ENCODE results near the gene CLIC5.

CLIC5 gene

DNA sequence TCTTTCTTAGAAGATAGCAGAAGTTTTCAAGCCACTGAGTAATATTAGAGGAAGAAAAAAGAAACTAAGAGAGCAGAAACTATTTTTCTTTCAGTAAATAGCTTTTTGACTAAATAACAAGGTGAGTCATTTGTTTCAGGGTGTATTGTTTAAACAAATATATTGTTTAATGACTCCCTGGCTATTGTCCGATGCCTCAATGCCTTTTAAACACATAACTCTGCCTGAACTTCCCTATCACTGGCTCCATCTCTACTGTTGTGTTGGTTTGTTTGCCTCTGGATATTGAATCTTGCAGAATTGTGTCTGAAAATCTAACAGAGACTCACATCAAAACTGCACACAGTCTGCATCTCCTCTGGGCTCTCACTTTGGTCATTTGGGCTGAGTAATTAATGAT, 19.6 kb upstream of the CLIC5 start:
- Histone ChIP-seq H3K4me1 (ENCODE audit: control insufficient read depth, insufficient read depth, low read length) (no peaks in the 10 kb centered on the region), H3K9me3 (ENCODE audit: control insufficient read depth, low read length) (no peaks in the 10 kb centered on the region), H3K36me3 (ENCODE audit: control insufficient read depth, insufficient read depth, low read length) (no peaks in the 10 kb centered on the region), H3K4me3 (ENCODE audit: insufficient read depth, low read depth, low read length) (no peak overlapping the region), H3K27me3 (ENCODE audit: control insufficient read depth, insufficient read depth, low read length, poor library complexity, severe bottlenecking) (no peaks in the 10 kb centered on the region), H3K27ac (ENCODE audit: insufficient read depth, low read depth, low read length, poor library complexity, severe bottlenecking) (no peak overlapping the region)
- 91% methylated on average over 1 of the region's 1 CpG; no CpG with 5 or more reads in 1 of the 2 experiments for WGBS, 2 experiments

DNA sequence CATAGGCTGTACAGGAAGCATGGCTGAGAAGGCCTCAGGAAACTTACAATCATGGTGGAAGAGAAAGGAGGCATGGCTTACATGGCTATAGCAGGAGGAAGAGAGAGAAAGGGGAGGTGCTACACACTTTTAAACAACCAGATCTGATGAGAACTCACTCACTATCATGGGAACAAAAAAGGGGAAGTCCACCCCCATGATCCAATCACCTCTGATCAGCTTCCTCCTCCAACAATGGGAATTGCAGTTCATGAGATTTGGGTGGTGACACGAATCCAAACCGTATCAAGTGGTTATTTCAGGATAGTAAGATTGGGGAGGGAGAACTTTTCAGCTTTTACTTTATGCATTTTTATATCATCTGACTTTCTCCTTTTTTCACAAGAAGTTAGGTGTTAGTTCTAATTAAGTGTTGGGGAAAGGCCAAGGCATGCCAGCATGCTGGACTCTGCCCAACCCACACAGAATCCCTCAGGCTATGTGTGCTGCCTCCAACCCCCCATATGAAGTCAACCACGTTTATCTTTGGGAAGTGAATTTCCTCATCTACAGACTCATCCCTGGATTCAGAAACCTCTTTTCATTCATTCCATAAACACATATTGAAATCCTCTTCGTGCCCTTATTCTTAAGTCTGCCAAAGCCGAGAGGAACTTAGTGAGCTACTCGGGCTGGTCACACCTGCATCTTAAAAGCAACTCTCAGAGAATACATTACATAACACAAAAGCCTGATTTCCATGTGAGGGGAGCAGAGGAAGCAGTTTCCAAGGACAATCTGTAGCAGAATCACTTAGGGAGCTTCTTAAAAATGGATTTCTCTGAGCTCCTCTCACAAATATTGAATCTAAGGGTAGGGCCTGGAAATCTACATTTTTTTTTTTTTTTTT, 16.7 kb upstream of the CLIC5 start:
- Histone ChIP-seq H3K27ac (ENCODE audit: insufficient read depth, low read depth, low read length, poor library complexity, severe bottlenecking) (no peak overlapping the region), H3K4me3 (ENCODE audit: insufficient read depth, low read depth, low read length) (no peak overlapping the region), H3K4me1 (ENCODE audit: control insufficient read depth, insufficient read depth, low read length) (no peaks in the 10 kb centered on the region), H3K36me3 (ENCODE audit: control insufficient read depth, insufficient read depth, low read length) (no peaks in the 10 kb centered on the region), H3K27me3 (ENCODE audit: control insufficient read depth, insufficient read depth, low read length, poor library complexity, severe bottlenecking) (no peaks in the 10 kb centered on the region), H3K9me3 (ENCODE audit: control insufficient read depth, low read length) (no peaks in the 10 kb centered on the region)
- WGBS, 2 experiments = 57 to 61% methylated on average over 4 of the region's 6 CpGs

DNA sequence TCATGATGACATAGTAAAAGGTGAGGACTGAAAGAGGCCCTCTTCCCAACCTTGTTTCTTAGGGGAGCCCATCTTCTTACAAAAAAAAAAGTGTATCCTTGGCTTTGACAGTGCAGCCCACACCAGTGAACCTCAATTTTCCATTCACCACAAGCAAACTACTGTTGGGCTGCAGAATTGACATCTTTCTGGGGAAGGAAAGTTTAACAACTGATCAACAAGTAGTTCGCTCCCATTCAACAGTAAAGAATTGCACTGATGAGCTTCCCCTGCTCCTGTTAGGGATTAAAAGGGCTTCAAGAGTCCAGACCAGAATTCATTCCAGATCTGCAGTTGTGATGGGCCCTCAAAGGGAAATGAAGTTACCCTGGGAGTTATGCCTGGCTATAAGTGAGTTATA, 13.9 kb upstream of the CLIC5 start:
- Histone ChIP-seq H3K27ac (ENCODE audit: insufficient read depth, low read depth, low read length, poor library complexity, severe bottlenecking) (no peak overlapping the region), H3K9me3 (ENCODE audit: control insufficient read depth, low read length) (no peaks in the 10 kb centered on the region), H3K27me3 (ENCODE audit: control insufficient read depth, insufficient read depth, low read length, poor library complexity, severe bottlenecking) (no peaks in the 10 kb centered on the region), H3K4me3 (ENCODE audit: insufficient read depth, low read depth, low read length) (no peak overlapping the region), H3K4me1 (ENCODE audit: control insufficient read depth, insufficient read depth, low read length) (no peaks in the 10 kb centered on the region), H3K36me3 (ENCODE audit: control insufficient read depth, insufficient read depth, low read length) (no peaks in the 10 kb centered on the region)
- WGBS, 2 experiments = 90 to 100% methylated on average over 1 of the region's 1 CpG

DNA sequence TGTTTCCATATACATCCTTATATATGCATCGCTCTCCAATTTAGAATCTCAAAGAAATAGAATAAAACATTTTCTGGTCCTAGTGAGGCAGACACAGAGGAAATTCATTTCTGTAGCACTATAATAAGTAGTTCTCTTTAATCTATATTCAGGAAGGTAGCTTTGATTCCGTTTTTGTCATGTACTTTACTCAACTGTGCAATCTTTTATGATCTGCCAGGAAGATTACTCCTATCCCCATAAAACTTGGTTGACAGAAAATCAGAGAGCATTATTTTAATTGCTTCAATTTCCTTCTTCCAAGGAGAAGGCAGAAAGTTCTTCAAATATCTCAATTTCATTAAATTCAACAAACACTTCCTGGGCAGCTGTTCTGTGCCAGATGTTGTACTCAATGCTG, 10.6 kb upstream of the CLIC5 start:
- Histone ChIP-seq H3K27me3 (ENCODE audit: control insufficient read depth, insufficient read depth, low read length, poor library complexity, severe bottlenecking) (no peaks in the 10 kb centered on the region), H3K36me3 (ENCODE audit: control insufficient read depth, insufficient read depth, low read length) (no peaks in the 10 kb centered on the region), H3K4me3 (ENCODE audit: insufficient read depth, low read depth, low read length) (no peak overlapping the region), H3K27ac (ENCODE audit: insufficient read depth, low read depth, low read length, poor library complexity, severe bottlenecking) (no peak overlapping the region), H3K4me1 (ENCODE audit: control insufficient read depth, insufficient read depth, low read length) (no peaks in the 10 kb centered on the region), H3K9me3 (ENCODE audit: control insufficient read depth, low read length) (no peaks in the 10 kb centered on the region)
- WGBS, 2 experiments = 97 to 100% methylated on average over 1 to 2 of the region's 2 CpGs

DNA sequence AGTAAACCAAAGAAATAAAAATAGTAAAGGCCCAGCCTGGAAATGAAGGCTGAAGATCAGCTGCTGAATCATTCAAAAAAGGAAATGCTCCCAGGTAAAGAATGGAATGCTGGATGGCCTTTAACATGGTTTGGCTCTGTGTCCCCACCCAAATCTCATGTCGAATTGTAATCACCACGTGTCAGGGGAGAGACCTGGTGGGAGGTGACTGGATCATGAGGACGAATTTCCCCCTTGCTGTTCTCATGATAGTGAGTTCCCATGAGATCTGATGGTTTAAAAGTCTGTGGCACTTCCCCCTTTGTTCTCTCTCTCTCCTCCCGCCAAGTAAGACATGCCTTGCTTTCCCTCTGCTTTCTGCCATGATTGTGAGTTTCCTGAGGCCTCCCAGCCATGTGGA, 9.9 kb upstream of the CLIC5 start:
- H3K27ac ChIP-seq (ENCODE audit: insufficient read depth, low read depth, low read length, poor library complexity, severe bottlenecking) = no peak overlapping the region
- H3K4me1 ChIP-seq (ENCODE audit: control insufficient read depth, insufficient read depth, low read length) = no peaks in the 10 kb centered on the region
- no peak overlapping the region for H3K4me3 ChIP-seq (ENCODE audit: insufficient read depth, low read depth, low read length)
- 77 to 80% methylated on average over 4 of the region's 4 CpGs for WGBS, 2 experiments
- H3K36me3 ChIP-seq (ENCODE audit: control insufficient read depth, insufficient read depth, low read length) = no peaks in the 10 kb centered on the region
- H3K27me3 ChIP-seq (ENCODE audit: control insufficient read depth, insufficient read depth, low read length, poor library complexity, severe bottlenecking) = no peaks in the 10 kb centered on the region
- H3K9me3 ChIP-seq (ENCODE audit: control insufficient read depth, low read length) = no peaks in the 10 kb centered on the region

DNA sequence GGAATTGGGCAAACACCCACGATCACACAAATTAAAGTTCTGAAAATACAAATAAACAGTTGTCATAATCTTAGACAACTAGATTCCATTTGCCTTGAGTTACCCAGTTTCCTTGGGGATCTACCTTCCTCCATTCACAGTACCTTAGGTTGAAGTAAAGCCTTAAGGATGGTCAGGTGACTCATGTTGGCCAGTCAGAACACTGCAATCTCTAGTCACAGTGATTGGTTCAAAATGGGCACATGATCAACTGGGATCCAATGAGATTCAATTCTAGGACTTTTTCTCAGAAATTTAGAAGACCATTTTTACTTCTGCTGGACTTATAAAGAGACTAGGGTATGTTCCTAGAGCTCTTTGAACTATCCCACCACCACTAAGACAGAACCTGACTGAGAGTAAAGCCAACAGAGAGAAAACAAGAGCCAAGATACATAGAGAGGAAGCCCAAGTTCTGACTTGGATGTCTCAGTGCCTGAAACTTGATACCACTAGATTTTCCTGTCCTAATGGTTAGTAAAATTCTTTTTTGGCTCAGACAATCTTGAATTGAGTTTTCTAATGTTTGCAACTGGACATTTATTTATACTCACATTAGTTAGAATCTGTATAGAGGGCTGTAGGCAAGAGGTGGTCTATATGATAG, 8.6 kb upstream of the CLIC5 start:
- Histone ChIP-seq H3K27me3 (ENCODE audit: control insufficient read depth, insufficient read depth, low read length, poor library complexity, severe bottlenecking) (no peaks in the 10 kb centered on the region), H3K36me3 (ENCODE audit: control insufficient read depth, insufficient read depth, low read length) (no peaks in the 10 kb centered on the region), H3K4me3 (ENCODE audit: insufficient read depth, low read depth, low read length) (no peak overlapping the region), H3K9me3 (ENCODE audit: control insufficient read depth, low read length) (no peaks in the 10 kb centered on the region), H3K27ac (ENCODE audit: insufficient read depth, low read depth, low read length, poor library complexity, severe bottlenecking) (no peak overlapping the region), H3K4me1 (ENCODE audit: control insufficient read depth, insufficient read depth, low read length) (no peaks in the 10 kb centered on the region)
- 100% methylated on average over 1 of the region's 1 CpG for WGBS, 2 experiments

DNA sequence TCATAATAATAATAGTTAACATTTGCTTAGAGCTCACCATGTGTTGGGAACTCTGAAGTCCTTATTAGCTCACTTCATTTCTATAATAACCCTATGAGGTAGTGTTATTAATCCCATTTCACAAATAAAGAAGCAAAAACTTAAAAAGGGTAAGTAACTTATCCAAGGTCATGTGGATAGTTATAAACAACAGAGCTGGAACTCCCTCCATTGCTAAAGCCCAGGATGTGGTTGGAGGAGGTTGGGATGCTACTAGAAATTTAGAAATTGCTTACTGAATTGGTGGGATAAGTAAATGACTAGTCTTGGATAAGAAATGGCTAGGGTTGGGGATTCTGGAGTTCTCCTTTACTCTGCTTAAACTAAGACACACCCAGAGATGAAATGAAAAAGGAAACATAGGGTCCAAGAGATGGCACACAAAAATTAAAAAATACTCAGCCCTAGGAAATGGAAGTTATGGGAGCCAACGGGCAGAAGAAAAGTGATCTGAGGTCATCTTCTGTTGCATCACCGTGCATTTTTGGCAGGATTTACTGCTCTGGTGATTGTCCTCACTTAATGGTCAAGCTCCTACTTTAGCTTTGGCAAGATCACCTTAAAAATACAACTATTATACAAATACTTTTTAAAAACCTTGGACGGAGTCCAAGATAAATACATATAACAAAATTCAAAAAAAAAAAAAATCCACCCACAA, 7.7 kb upstream of the CLIC5 start:
- no peak overlapping the region for H3K27ac ChIP-seq (ENCODE audit: insufficient read depth, low read depth, low read length, poor library complexity, severe bottlenecking)
- no peaks in the 10 kb centered on the region for H3K27me3 ChIP-seq (ENCODE audit: control insufficient read depth, insufficient read depth, low read length, poor library complexity, severe bottlenecking)
- no peak overlapping the region for H3K4me3 ChIP-seq (ENCODE audit: insufficient read depth, low read depth, low read length)
- 91 to 93% methylated on average over 3 of the region's 3 CpGs for WGBS, 2 experiments
- no peaks in the 10 kb centered on the region for H3K4me1 ChIP-seq (ENCODE audit: control insufficient read depth, insufficient read depth, low read length)
- H3K36me3 ChIP-seq (ENCODE audit: control insufficient read depth, insufficient read depth, low read length) = no peaks in the 10 kb centered on the region
- no peaks in the 10 kb centered on the region for H3K9me3 ChIP-seq (ENCODE audit: control insufficient read depth, low read length)

DNA sequence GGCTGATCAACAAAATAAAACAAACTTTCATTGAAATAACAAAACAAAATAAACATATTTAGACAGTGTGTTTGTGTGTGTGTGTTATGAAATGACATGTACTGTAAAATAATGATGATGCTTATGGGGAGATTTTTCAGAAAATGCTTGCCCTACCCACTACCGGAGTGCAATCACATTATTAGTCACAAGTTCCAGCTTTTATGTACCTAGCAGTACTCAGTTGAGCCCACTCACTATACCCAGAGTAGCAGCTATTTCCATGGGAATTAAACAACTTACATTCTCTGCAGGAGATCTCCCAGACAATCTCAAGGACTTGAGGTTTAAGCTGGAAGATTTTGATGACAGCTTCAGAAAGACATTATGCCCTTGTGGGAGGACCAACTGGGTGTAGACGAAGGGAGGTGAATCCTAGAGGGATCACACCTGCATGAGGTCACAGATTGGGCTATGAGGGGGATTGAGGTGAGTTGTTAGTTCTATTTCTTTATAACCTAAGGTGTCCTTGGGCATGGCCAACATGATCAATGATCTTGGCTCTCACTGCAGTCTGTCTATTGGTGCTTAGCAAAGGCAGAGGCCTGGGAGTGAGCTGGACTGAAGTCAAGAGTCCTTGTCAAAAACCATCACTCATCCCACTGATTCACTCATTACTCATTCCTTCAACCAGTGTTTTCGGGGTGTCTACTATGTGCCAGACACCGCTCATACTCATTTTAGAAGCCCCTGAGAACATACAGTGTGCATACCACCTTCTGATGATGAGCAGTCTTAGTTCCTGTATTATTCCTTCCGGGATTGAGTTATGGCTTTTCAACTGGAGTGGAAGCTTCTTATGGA, 6.7 kb upstream of the CLIC5 start:
- Histone ChIP-seq H3K4me1 (ENCODE audit: control insufficient read depth, insufficient read depth, low read length) (no peaks in the 10 kb centered on the region), H3K27me3 (ENCODE audit: control insufficient read depth, insufficient read depth, low read length, poor library complexity, severe bottlenecking) (no peaks in the 10 kb centered on the region), H3K36me3 (ENCODE audit: control insufficient read depth, insufficient read depth, low read length) (no peaks in the 10 kb centered on the region), H3K9me3 (ENCODE audit: control insufficient read depth, low read length) (no peaks in the 10 kb centered on the region), H3K27ac (ENCODE audit: insufficient read depth, low read depth, low read length, poor library complexity, severe bottlenecking) (no peak overlapping the region), H3K4me3 (ENCODE audit: insufficient read depth, low read depth, low read length) (no peak overlapping the region)
- 91 to 96% methylated on average over 5 of the region's 5 CpGs for WGBS, 2 experiments

DNA sequence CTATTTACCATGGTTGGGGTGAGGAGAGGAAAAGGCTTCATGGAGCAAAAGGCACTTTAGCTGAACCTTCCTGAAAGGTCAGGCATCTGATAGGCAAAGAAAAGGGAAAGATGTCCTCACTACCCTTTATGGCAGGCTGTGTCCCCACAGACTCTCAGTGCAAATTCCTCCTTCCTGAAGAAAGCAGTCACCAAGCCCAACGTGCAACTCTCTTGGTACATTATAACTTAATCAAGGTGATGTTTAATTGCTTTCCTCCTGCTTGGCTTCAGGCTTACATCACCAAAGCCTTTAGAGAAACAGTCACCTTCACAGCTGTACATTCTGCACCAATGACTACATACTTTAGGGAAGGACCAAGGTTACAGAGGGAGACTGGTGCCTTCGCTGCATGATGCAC, 2.1 kb upstream of the CLIC5 start:
- peaks cover 37% of the 10 kb centered on the region for H3K27me3 ChIP-seq (ENCODE audit: control insufficient read depth, insufficient read depth, low read length, poor library complexity, severe bottlenecking)
- no peaks in the 10 kb centered on the region for H3K36me3 ChIP-seq (ENCODE audit: control insufficient read depth, insufficient read depth, low read length)
- no peak overlapping the region for H3K27ac ChIP-seq (ENCODE audit: insufficient read depth, low read depth, low read length, poor library complexity, severe bottlenecking)
- H3K4me1 ChIP-seq (ENCODE audit: control insufficient read depth, insufficient read depth, low read length) = peaks cover 16% of the 10 kb centered on the region
- 83 to 96% methylated on average over 2 of the region's 2 CpGs for WGBS, 2 experiments
- H3K9me3 ChIP-seq (ENCODE audit: control insufficient read depth, low read length) = no peaks in the 10 kb centered on the region
- H3K4me3 ChIP-seq (ENCODE audit: insufficient read depth, low read depth, low read length) = no peak overlapping the region
